OCI-LY3 (cell line): Measurements from ENCODE around the gene PNRC2.

Experiments
- CTCF ChIP-seq: fragments of 200-600, 300-600 bp; sonication (generic); IDR thresholded peaks from 2 replicates; pipeline ENCODE4 v1.5.1; 2014; ENCODE audit warnings: antibody characterized with exemption, low read length, low read depth
- EZH2phosphoT487 ChIP-seq: fragments of 200-600 bp; shearing (Covaris generic); IDR thresholded peaks from 2 replicates; pipeline ENCODE4 v1.6.1; 2018; ENCODE audit warnings: antibody characterized with exemption, mixed run types, low read depth

- TF ChIP-seq CTCF, result no peak
- no peak for TF ChIP-seq EZH2phosphoT487
These were observed 18.2 kb downstream of the PNRC2 start for GRCh38 chr1:23977854-23978191.
